ENCODE measurements around the gene ZNF728. TPM values are rescaled to one million over a fixed set of nuclear protein-coding genes. Genes with fewer than 3 reads are reported as not detected.
"Not testable (repeated sequence)": the region's sequence is repeated elsewhere in the genome, so short reads cannot be mapped to it uniquely, and the experiment has no call there.

ZNF728 gene
- total RNA-seq (2012; rRNA removed) = 0.22 and 0.51 TPM in 2 replicates

DNA sequence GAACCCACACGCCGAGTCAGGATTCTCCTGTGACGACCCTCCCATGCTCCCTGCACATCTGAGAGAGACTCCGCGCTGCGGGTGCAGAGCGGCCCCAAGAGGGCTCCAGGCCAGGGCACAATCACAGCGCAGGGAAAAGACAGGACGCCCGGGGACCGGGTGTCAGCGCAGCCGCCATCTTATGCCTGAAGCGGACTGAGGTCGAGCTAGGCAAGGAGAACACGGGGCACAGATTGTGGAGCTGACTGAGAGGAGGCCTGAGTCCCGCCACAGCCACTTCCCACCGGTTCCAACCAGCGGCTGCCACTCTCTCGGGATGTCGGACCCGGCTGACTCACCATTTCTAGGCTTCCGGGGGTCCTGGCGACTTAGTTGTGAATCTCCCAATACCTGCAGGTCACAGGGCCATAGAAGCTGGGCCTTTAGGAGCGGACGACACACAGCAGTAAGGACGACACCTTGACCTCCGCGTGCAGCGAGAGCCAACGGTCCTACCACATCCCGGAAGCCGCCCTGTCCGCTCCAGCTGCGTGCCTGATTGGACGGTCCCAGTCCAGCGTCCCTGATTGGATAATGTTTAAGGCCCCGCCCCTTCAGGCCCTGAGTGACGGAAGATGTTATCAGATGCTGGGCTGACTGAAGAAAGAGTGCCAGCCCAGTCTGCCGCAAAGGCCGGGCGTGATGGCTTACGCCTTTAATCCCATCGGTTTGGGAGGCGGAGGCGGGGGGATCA is at the start of gene ZNF728:
Gene ZNF728 (minus strand): TSS at position 487 of the 733 bp plus-strand sequence. CDS start 146 bp downstream, at position 341.
- Histone ChIP-seq H3K4me3 (ENCODE audit: low read length) (peak within 1 kb of the TSS; percentile 19), H3K36me3 (ENCODE audit: insufficient read depth, low read length) (no peaks in the 10 kb centered on the region), H3K9ac (ENCODE audit: low read depth, low read length) (no peak within 1 kb of the TSS), H3K27me3 (ENCODE audit: control insufficient read depth, insufficient read depth, low read length) (no peaks in the 10 kb centered on the region), H3K4me2 (ENCODE audit: low read length) (no peak within 1 kb of the TSS), H3K4me1 (ENCODE audit: control insufficient read depth, insufficient read depth, low read length) (no peaks in the 10 kb centered on the region), H3K9me3 (replicated peaks; ENCODE audit: low read length) (peaks cover 6% of the 10 kb centered on the region)

DNA sequence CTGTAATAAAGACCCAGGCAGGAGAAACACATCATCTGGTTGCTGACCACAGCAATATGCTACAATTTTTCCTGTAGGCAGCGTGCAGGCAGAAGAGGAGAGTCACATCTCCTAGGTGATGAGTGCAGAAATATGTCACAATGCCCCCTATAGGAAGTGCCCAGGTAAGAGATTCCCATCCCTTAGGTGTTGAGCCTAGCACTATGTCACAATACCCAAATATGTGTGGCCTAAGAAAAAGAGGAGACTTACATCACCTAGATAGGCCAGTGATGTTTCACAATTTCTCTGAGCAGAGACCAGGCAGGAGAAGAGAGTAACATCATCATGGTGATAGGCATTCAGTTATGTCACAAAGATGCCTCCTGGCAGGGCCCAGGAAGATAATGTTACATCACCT is 49.4 kb upstream of the ZNF728 start:
- peaks cover 11% of the 10 kb centered on the region for H3K9me3 ChIP-seq (replicated peaks; ENCODE audit: low read length)
- H3K4me2 ChIP-seq (ENCODE audit: low read length) = no peak overlapping the region
- no peak overlapping the region for H3K9ac ChIP-seq (ENCODE audit: low read depth, low read length)
- no peak overlapping the region for H3K4me3 ChIP-seq (ENCODE audit: low read length)
- H3K4me1 ChIP-seq (ENCODE audit: control insufficient read depth, insufficient read depth, low read length) = no peaks in the 10 kb centered on the region
- H3K27me3 ChIP-seq (ENCODE audit: control insufficient read depth, insufficient read depth, low read length) = no peaks in the 10 kb centered on the region
- H3K36me3 ChIP-seq (ENCODE audit: insufficient read depth, low read length) = no peaks in the 10 kb centered on the region

DNA sequence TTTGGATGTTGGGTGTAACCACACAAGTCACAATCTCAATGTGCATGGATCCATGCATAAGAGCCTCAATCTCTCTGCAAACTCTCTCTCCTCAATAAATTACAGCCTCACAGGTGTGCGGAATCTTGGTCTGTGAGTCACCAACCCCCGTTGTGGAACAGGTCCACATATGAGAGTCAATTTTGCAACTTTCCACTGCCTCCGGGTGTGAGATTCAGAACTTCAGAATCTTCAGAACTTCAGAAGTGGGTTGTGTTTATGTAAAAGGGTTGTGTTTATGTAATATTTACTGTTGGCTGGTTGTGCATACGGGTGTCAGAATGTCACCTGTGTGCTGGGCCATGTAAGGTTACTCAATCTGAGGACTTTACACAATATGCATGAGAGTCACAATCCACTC is 46.3 kb upstream of the ZNF728 start:
- Histone ChIP-seq H3K36me3 (ENCODE audit: insufficient read depth, low read length) (no peaks in the 10 kb centered on the region), H3K4me3 (ENCODE audit: low read length) (no peak overlapping the region), H3K9ac (ENCODE audit: low read depth, low read length) (no peak overlapping the region), H3K4me2 (ENCODE audit: low read length) (no peak overlapping the region), H3K9me3 (replicated peaks; ENCODE audit: low read length) (peaks cover 10% of the 10 kb centered on the region), H3K27me3 (ENCODE audit: control insufficient read depth, insufficient read depth, low read length) (no peaks in the 10 kb centered on the region), H3K4me1 (ENCODE audit: control insufficient read depth, insufficient read depth, low read length) (no peaks in the 10 kb centered on the region)

DNA sequence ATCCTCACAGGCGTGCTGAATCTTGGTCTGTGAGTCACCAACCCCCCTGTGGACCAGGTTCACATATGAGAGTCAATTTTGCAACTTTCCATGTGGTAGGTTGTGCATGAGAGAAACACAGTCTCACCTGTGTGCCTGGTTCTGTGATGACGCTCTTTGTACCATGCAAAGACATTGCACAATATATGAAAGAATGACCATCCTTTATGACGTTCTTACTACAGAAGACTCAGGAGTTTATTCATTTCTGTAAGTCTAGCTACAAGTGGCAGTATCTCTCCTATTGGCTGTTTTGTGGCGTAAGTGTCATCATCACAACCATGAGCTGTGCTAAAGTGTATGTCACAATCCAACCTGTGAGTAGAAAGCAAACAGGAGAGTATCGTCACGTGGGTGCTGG is 43.8 kb upstream of the ZNF728 start:
- Histone ChIP-seq H3K4me3 (ENCODE audit: low read length) (no peak overlapping the region), H3K27me3 (ENCODE audit: control insufficient read depth, insufficient read depth, low read length) (no peaks in the 10 kb centered on the region), H3K9ac (ENCODE audit: low read depth, low read length) (no peak overlapping the region), H3K9me3 (replicated peaks; ENCODE audit: low read length) (peaks cover 14% of the 10 kb centered on the region), H3K4me2 (ENCODE audit: low read length) (no peak overlapping the region), H3K4me1 (ENCODE audit: control insufficient read depth, insufficient read depth, low read length) (no peaks in the 10 kb centered on the region), H3K36me3 (ENCODE audit: insufficient read depth, low read length) (no peaks in the 10 kb centered on the region)

DNA sequence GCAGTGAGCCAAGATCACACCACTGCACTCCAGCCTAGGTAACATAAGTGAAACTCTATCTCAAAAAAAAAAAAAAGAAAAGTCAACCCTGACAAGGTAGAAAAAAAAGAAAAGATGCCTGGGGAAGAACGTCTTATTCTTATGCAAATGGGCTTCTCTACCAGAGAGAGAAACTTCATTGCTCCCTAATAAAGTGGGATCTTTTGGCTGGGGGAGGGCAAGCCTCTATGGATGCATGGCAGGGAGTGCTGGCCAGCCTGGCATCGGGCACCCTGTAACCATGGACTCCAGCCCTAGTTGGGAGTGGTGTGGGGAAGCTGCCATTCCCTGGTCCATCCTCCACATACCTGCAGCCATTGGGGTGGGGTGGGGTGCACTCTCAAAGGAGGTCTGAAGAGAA is 30.7 kb upstream of the ZNF728 start:
- H3K36me3 ChIP-seq (ENCODE audit: insufficient read depth, low read length) = no peaks in the 10 kb centered on the region
- no peaks in the 10 kb centered on the region for H3K27me3 ChIP-seq (ENCODE audit: control insufficient read depth, insufficient read depth, low read length)
- H3K9me3 ChIP-seq (replicated peaks; ENCODE audit: low read length) = no peaks in the 10 kb centered on the region
- H3K9ac ChIP-seq (ENCODE audit: low read depth, low read length) = no peak overlapping the region
- H3K4me2 ChIP-seq (ENCODE audit: low read length) = no peak overlapping the region
- H3K4me1 ChIP-seq (ENCODE audit: control insufficient read depth, insufficient read depth, low read length) = no peaks in the 10 kb centered on the region
- no peak overlapping the region for H3K4me3 ChIP-seq (ENCODE audit: low read length)

DNA sequence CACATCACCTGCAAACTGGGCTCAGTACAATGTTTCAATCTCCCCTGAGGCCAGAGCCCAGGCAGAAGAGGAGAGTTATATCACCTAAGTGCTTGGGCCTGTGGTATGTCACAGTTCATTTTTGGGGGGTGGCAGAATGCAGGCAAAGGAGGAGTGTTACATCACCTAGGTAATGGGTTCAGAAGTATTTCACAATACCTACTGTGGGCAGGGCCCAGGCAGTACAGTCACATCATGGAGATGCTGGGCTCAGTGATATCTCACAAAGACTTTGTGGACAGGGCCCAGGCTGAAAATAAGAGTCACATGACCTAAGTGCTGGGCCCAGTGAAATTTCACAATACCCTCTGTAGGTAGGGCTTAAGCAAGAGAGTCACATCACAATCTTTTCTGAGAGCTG is 12.7 kb upstream of the ZNF728 start:
- Histone ChIP-seq H3K36me3 (ENCODE audit: insufficient read depth, low read length) (no peaks in the 10 kb centered on the region), H3K4me1 (ENCODE audit: control insufficient read depth, insufficient read depth, low read length) (no peaks in the 10 kb centered on the region), H3K27me3 (ENCODE audit: control insufficient read depth, insufficient read depth, low read length) (no peaks in the 10 kb centered on the region), H3K4me3 (ENCODE audit: low read length) (no peak overlapping the region), H3K9me3 (replicated peaks; ENCODE audit: low read length) (peaks cover 9% of the 10 kb centered on the region), H3K9ac (ENCODE audit: low read depth, low read length) (no peak overlapping the region), H3K4me2 (ENCODE audit: low read length) (no peak overlapping the region)

DNA sequence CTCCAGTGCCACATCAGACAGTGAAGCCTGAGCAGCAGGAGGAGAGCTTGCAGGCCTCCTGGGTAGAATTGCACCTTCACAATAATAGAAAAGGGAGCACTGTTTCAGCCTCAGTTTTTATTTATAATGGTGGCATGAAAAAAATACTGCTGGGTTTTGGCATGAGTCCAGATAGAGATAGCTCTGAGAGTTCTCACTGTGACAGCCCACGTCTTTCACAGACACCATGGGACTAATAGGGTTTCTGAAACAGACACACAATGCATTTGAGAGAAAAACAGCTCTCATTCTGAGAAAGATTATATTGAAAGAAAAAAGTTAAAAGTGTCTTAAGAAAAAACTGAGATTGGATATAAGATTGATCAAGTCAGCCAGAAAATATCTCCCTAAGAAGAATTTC is 8.0 kb downstream of the ZNF728 start:
- H3K9ac ChIP-seq (ENCODE audit: low read depth, low read length); H3K4me1 ChIP-seq (ENCODE audit: control insufficient read depth, insufficient read depth, low read length); H3K9me3 ChIP-seq (replicated peaks; ENCODE audit: low read length); H3K4me2 ChIP-seq (ENCODE audit: low read length); H3K36me3 ChIP-seq (ENCODE audit: insufficient read depth, low read length); H3K27me3 ChIP-seq (ENCODE audit: control insufficient read depth, insufficient read depth, low read length); H3K4me3 ChIP-seq (ENCODE audit: low read length): not testable (repeated sequence)

DNA sequence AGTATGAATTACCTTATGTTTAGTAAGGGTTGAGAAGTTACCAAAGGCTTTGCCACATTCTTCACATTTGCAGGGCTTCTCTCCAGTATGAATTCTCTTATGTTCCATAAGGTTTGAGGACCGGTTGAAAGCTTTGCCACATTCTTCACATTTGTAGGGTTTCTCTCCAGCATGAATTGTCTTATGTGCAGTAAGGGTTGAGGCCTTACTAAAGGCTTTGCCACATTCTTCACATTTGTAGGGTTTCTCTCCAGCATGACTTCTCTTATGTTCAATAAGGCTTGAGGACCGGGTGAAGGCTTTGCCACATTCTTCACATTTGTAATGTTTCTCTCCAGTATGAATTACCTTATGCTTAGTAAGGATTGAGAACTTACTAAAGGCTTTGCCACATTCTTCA is 26.7 kb downstream of the ZNF728 start:
- H3K9ac ChIP-seq (ENCODE audit: low read depth, low read length) = no peak overlapping the region
- no peaks in the 10 kb centered on the region for H3K36me3 ChIP-seq (ENCODE audit: insufficient read depth, low read length)
- no peak overlapping the region for H3K4me3 ChIP-seq (ENCODE audit: low read length)
- H3K4me1 ChIP-seq (ENCODE audit: control insufficient read depth, insufficient read depth, low read length) = no peaks in the 10 kb centered on the region
- H3K9me3 ChIP-seq (replicated peaks; ENCODE audit: low read length) = peaks cover 14% of the 10 kb centered on the region
- H3K27me3 ChIP-seq (ENCODE audit: control insufficient read depth, insufficient read depth, low read length) = no peaks in the 10 kb centered on the region
- H3K4me2 ChIP-seq (ENCODE audit: low read length) = no peak overlapping the region

DNA sequence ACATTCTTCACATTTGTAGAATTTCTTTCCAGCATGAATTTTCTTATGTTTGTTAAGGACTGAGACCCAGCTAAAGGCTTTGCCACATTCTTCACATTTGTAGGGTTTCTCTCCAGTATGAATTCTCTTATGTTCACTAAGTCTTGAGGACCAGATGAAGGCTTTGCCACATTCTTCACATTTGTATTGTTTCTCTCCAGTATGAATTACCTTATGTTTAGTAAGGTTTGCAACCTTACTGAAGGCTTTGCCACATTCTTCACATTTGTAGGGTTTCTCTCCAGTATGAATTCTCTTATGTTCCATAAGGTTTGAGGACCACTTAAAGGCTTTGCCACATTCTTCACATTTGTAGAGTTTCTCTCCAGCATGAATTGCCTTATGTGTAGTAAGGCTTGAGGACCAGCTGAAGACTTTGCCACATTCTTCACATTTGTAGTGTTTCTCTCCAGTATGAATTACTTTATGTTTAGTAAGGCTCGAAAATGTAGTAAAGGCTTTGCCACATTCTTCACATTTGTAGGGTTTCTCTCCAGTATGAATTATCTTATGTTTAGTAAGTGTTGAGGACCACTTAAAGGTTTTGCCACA is 27.3 kb downstream of the ZNF728 start:
- peaks cover 14% of the 10 kb centered on the region for H3K9me3 ChIP-seq (replicated peaks; ENCODE audit: low read length)
- H3K27me3 ChIP-seq (ENCODE audit: control insufficient read depth, insufficient read depth, low read length); H3K36me3 ChIP-seq (ENCODE audit: insufficient read depth, low read length); H3K4me1 ChIP-seq (ENCODE audit: control insufficient read depth, insufficient read depth, low read length); H3K4me3 ChIP-seq (ENCODE audit: low read length); H3K9ac ChIP-seq (ENCODE audit: low read depth, low read length); H3K4me2 ChIP-seq (ENCODE audit: low read length): not testable (repeated sequence)

DNA sequence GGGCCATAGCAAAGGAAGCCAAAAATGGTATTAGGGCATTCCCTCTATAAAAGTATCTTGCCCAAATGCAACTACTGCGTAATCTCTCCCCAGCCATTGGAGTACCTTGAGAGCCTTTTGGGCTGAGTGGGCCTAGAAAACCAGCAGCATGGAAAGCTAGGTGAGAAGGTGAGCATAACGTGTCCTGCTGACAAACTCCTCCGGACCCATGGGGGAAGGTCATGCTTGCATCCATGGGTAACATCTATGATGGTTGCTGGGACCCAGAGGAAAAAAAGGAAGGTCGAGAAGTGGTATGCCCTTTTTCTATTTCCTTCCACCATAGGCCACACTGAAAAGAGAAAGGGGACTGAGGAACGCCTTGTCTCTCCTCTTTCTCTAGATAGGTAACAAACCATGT is 57.4 kb downstream of the ZNF728 start:
- Histone ChIP-seq H3K9ac (ENCODE audit: low read depth, low read length) (no peak overlapping the region), H3K9me3 (replicated peaks; ENCODE audit: low read length) (peaks cover 18% of the 10 kb centered on the region), H3K27me3 (ENCODE audit: control insufficient read depth, insufficient read depth, low read length) (no peaks in the 10 kb centered on the region), H3K4me3 (ENCODE audit: low read length) (no peak overlapping the region), H3K4me1 (ENCODE audit: control insufficient read depth, insufficient read depth, low read length) (no peaks in the 10 kb centered on the region), H3K36me3 (ENCODE audit: insufficient read depth, low read length) (no peaks in the 10 kb centered on the region), H3K4me2 (ENCODE audit: low read length) (no peak overlapping the region)

DNA sequence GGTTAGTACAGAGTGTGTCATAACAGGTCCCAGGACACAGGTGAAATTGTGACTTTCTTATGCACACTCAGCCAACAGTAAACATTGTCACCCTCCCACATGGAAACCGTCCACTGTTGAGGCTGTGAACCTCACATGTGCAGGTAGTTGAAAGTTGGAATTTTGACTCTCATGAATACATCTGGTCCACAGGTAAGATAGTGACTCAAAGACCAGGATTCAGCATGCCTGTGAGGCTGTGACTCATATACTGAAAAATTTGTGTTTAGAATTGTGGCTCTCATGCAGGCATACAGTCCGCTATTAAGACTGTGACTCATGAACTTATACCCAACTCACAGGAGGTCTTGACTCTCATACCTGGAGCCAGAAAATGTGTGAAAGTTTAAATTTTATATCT is 67.8 kb downstream of the ZNF728 start:
- Histone ChIP-seq H3K27me3 (ENCODE audit: control insufficient read depth, insufficient read depth, low read length) (no peaks in the 10 kb centered on the region), H3K36me3 (ENCODE audit: insufficient read depth, low read length) (no peaks in the 10 kb centered on the region), H3K4me3 (ENCODE audit: low read length) (no peak overlapping the region), H3K4me2 (ENCODE audit: low read length) (no peak overlapping the region), H3K4me1 (ENCODE audit: control insufficient read depth, insufficient read depth, low read length) (no peaks in the 10 kb centered on the region), H3K9me3 (replicated peaks; ENCODE audit: low read length) (peaks cover 12% of the 10 kb centered on the region), H3K9ac (ENCODE audit: low read depth, low read length) (no peak overlapping the region)

DNA sequence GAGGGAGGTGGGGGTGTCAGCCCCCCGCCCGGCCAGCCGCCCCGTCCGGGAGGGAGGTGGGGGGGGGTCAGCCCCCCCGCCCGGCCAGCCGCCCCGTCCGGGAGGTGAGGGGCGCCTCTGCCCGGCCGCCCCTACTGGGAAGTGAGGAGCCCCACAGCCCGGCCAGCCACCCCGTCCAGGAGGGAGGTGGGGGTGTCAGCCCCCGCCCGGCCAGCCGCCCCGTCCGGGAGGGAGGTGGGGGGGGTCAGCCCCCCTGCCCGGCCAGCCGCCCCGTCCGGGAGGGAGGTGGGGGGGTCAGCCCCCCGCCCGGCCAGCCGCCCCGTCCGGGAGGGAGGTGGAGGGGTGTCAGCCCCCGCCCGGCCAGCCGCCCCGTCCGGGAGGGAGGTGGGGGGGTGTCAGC is 75.4 kb downstream of the ZNF728 start:
- H3K9me3 ChIP-seq (replicated peaks; ENCODE audit: low read length); H3K4me1 ChIP-seq (ENCODE audit: control insufficient read depth, insufficient read depth, low read length); H3K4me2 ChIP-seq (ENCODE audit: low read length); H3K27me3 ChIP-seq (ENCODE audit: control insufficient read depth, insufficient read depth, low read length); H3K9ac ChIP-seq (ENCODE audit: low read depth, low read length); H3K36me3 ChIP-seq (ENCODE audit: insufficient read depth, low read length); H3K4me3 ChIP-seq (ENCODE audit: low read length): not testable (repeated sequence)

All from skeletal muscle satellite cell (primary cell).